ENCODE data around the gene EIF4G3.
A peak's percentile ranks its signal among the peaks of the same experiment; 100 is the strongest.
"Not testable (repeated sequence)": the region's sequence is repeated elsewhere in the genome, so short reads cannot be mapped to it uniquely, and the experiment has no call there.

Gene EIF4G3

GRCh38 chr1:21058035-21058793 lies 118.5 kb downstream of the EIF4G3 start:
- Histone ChIP-seq H3K4me3 (ENCODE audit: insufficient read depth in 1 of 2, low read depth in 1 of 2, low read length in 2 of 2) (no peak overlapping the region), H2BK5ac (ENCODE audit: low read depth, low read length, poor library complexity, severe bottlenecking) (no peak overlapping the region), H3K18ac (ENCODE audit: low read depth in 1 of 2, low read length in 2 of 2) (no peak overlapping the region), H3K27ac (ENCODE audit: low read length, poor library complexity, severe bottlenecking) (no peak overlapping the region), H3K9ac (ENCODE audit: low read length) (no peak overlapping the region), H3K27me3 (ENCODE audit: control insufficient read depth in 1 of 2, insufficient read depth in 1 of 2, low read length in 2 of 2) (no peaks in the 10 kb centered on the region), H2AFZ (ENCODE audit: low read depth, low read length) (no peak overlapping the region), H3K4ac (ENCODE audit: low read depth in 1 of 2, low read length in 2 of 2) (no peak overlapping the region), H3K23ac (ENCODE audit: low read length in 2 of 2) (no peak overlapping the region), H3K4me2 (ENCODE audit: low read length, poor library complexity, severe bottlenecking) (no peak overlapping the region), H2BK15ac (ENCODE audit: low read depth, poor library complexity, severe bottlenecking) (no peak overlapping the region), H4K91ac (ENCODE audit: low read length) (no peak overlapping the region), H3K79me1 (replicated peaks; ENCODE audit: low read length, poor library complexity, severe bottlenecking) (peaks cover 15% of the 10 kb centered on the region), H2BK120ac (ENCODE audit: low read depth, low read length) (no peak overlapping the region), H2AK5ac (ENCODE audit: low read length, severe bottlenecking) (no peak overlapping the region), H3K9me3 (ENCODE audit: control insufficient read depth, low read length) (no peaks in the 10 kb centered on the region), H4K8ac (ENCODE audit: low read length) (no peak overlapping the region), H3K36me3 (ENCODE audit: control insufficient read depth in 1 of 2, insufficient read depth in 2 of 2, low read depth in 1 of 2, low read length in 2 of 2) (no peaks in the 10 kb centered on the region), H2BK12ac (ENCODE audit: low read length in 2 of 2) (no peak overlapping the region), H3K14ac (ENCODE audit: low read length in 2 of 2) (no peak overlapping the region), H3K4me1 (ENCODE audit: control insufficient read depth, insufficient read depth, low read depth, low read length) (peaks cover 4% of the 10 kb centered on the region)
- DNase-seq = no peak
- WGBS = 67% methylated on average over 3 of the region's 3 CpGs

GRCh38 chr1:21053189-21053928 lies 123.3 kb downstream of the EIF4G3 start:
- not testable (repeated sequence) for H3K36me3 ChIP-seq (ENCODE audit: control insufficient read depth in 1 of 2, insufficient read depth in 2 of 2, low read depth in 1 of 2, low read length in 2 of 2); H2BK15ac ChIP-seq (ENCODE audit: low read depth, poor library complexity, severe bottlenecking); H3K9ac ChIP-seq (ENCODE audit: low read length); H3K4me2 ChIP-seq (ENCODE audit: low read length, poor library complexity, severe bottlenecking); H4K91ac ChIP-seq (ENCODE audit: low read length); H2AFZ ChIP-seq (ENCODE audit: low read depth, low read length); DNase-seq; H3K4me1 ChIP-seq (ENCODE audit: control insufficient read depth, insufficient read depth, low read depth, low read length); H2BK120ac ChIP-seq (ENCODE audit: low read depth, low read length); H3K4me3 ChIP-seq (ENCODE audit: insufficient read depth in 1 of 2, low read depth in 1 of 2, low read length in 2 of 2); H3K9me3 ChIP-seq (ENCODE audit: control insufficient read depth, low read length); H4K8ac ChIP-seq (ENCODE audit: low read length); H3K18ac ChIP-seq (ENCODE audit: low read depth in 1 of 2, low read length in 2 of 2); H3K27ac ChIP-seq (ENCODE audit: low read length, poor library complexity, severe bottlenecking); H3K79me1 ChIP-seq (replicated peaks; ENCODE audit: low read length, poor library complexity, severe bottlenecking); H3K27me3 ChIP-seq (ENCODE audit: control insufficient read depth in 1 of 2, insufficient read depth in 1 of 2, low read length in 2 of 2); H2AK5ac ChIP-seq (ENCODE audit: low read length, severe bottlenecking); H3K23ac ChIP-seq (ENCODE audit: low read length in 2 of 2); H2BK5ac ChIP-seq (ENCODE audit: low read depth, low read length, poor library complexity, severe bottlenecking); H2BK12ac ChIP-seq (ENCODE audit: low read length in 2 of 2); H3K4ac ChIP-seq (ENCODE audit: low read depth in 1 of 2, low read length in 2 of 2); H3K14ac ChIP-seq (ENCODE audit: low read length in 2 of 2)
- WGBS = over 99% methylated on average over 20 of the region's 59 CpGs

GRCh38 chr1:21052034-21052433 lies 124.7 kb downstream of the EIF4G3 start:
- Histone ChIP-seq H3K18ac (ENCODE audit: low read depth in 1 of 2, low read length in 2 of 2) (no peak overlapping the region), H3K27me3 (ENCODE audit: control insufficient read depth in 1 of 2, insufficient read depth in 1 of 2, low read length in 2 of 2) (no peaks in the 10 kb centered on the region), H3K4me1 (ENCODE audit: control insufficient read depth, insufficient read depth, low read depth, low read length) (no peaks in the 10 kb centered on the region), H2AK5ac (ENCODE audit: low read length, severe bottlenecking) (no peak overlapping the region), H3K27ac (ENCODE audit: low read length, poor library complexity, severe bottlenecking) (no peak overlapping the region), H3K14ac (ENCODE audit: low read length in 2 of 2) (no peak overlapping the region), H3K4me2 (ENCODE audit: low read length, poor library complexity, severe bottlenecking) (no peak overlapping the region), H3K9ac (ENCODE audit: low read length) (no peak overlapping the region), H2AFZ (ENCODE audit: low read depth, low read length) (no peak overlapping the region), H2BK15ac (ENCODE audit: low read depth, poor library complexity, severe bottlenecking) (no peak overlapping the region), H2BK120ac (ENCODE audit: low read depth, low read length) (no peak overlapping the region), H3K36me3 (ENCODE audit: control insufficient read depth in 1 of 2, insufficient read depth in 2 of 2, low read depth in 1 of 2, low read length in 2 of 2) (peaks cover 0 to 7% of the 10 kb centered on the region in 2 experiments), H2BK5ac (ENCODE audit: low read depth, low read length, poor library complexity, severe bottlenecking) (no peak overlapping the region), H2BK12ac (ENCODE audit: low read length in 2 of 2) (no peak overlapping the region), H3K79me1 (replicated peaks; ENCODE audit: low read length, poor library complexity, severe bottlenecking) (peaks cover 10% of the 10 kb centered on the region), H3K4me3 (ENCODE audit: insufficient read depth in 1 of 2, low read depth in 1 of 2, low read length in 2 of 2) (no peak overlapping the region), H3K23ac (ENCODE audit: low read length in 2 of 2) (no peak overlapping the region), H3K9me3 (ENCODE audit: control insufficient read depth, low read length) (no peaks in the 10 kb centered on the region), H3K4ac (ENCODE audit: low read depth in 1 of 2, low read length in 2 of 2) (no peak overlapping the region), H4K91ac (ENCODE audit: low read length) (no peak overlapping the region), H4K8ac (ENCODE audit: low read length) (no peak overlapping the region)
- no peak for DNase-seq
- 94% methylated on average over 3 of the region's 3 CpGs for WGBS

GRCh38 chr1:21051177-21051825 lies 125.4 kb downstream of the EIF4G3 start:
- Histone ChIP-seq H3K27me3 (ENCODE audit: control insufficient read depth in 1 of 2, insufficient read depth in 1 of 2, low read length in 2 of 2) (no peaks in the 10 kb centered on the region), H3K9me3 (ENCODE audit: control insufficient read depth, low read length) (no peaks in the 10 kb centered on the region), H3K14ac (ENCODE audit: low read length in 2 of 2) (no peak overlapping the region), H2BK120ac (ENCODE audit: low read depth, low read length) (no peak overlapping the region), H2BK15ac (ENCODE audit: low read depth, poor library complexity, severe bottlenecking) (no peak overlapping the region), H2AK5ac (ENCODE audit: low read length, severe bottlenecking) (no peak overlapping the region), H3K4me1 (ENCODE audit: control insufficient read depth, insufficient read depth, low read depth, low read length) (no peaks in the 10 kb centered on the region), H3K4ac (ENCODE audit: low read depth in 1 of 2, low read length in 2 of 2) (no peak overlapping the region), H3K36me3 (ENCODE audit: control insufficient read depth in 1 of 2, insufficient read depth in 2 of 2, low read depth in 1 of 2, low read length in 2 of 2) (peaks cover 0 to 8% of the 10 kb centered on the region in 2 experiments), H3K4me2 (ENCODE audit: low read length, poor library complexity, severe bottlenecking) (no peak overlapping the region), H3K27ac (ENCODE audit: low read length, poor library complexity, severe bottlenecking) (no peak overlapping the region), H3K23ac (ENCODE audit: low read length in 2 of 2) (no peak overlapping the region), H4K91ac (ENCODE audit: low read length) (no peak overlapping the region), H3K4me3 (ENCODE audit: insufficient read depth in 1 of 2, low read depth in 1 of 2, low read length in 2 of 2) (no peak overlapping the region), H2BK12ac (ENCODE audit: low read length in 2 of 2) (no peak overlapping the region), H3K9ac (ENCODE audit: low read length) (no peak overlapping the region), H2BK5ac (ENCODE audit: low read depth, low read length, poor library complexity, severe bottlenecking) (no peak overlapping the region), H4K8ac (ENCODE audit: low read length) (no peak overlapping the region), H3K18ac (ENCODE audit: low read depth in 1 of 2, low read length in 2 of 2) (peak overlapping the region in 1 of 2 experiments; percentile 12), H3K79me1 (replicated peaks; ENCODE audit: low read length, poor library complexity, severe bottlenecking) (peaks cover 8% of the 10 kb centered on the region), H2AFZ (ENCODE audit: low read depth, low read length) (no peak overlapping the region)
- 99% methylated on average over 2 of the region's 2 CpGs for WGBS
- no peak for DNase-seq

Measured in mesenchymal stem cell (in vitro differentiated cells and primary cell).